OCI-LY1 (cell line): ENCODE data around the gene YAP1.

Experiments
- H2AFZ ChIP-seq: fragments of 200-600 bp; sonication (generic), shearing (Covaris generic); 2 replicates; pipeline ENCODE4 v1.6.0; 2014; ENCODE audit warnings: antibody characterized with exemption, mild to moderate bottlenecking, low read length
- H3F3A ChIP-seq: fragments of 200-600 bp; sonication (generic), shearing (Covaris generic); 2 replicates; pipeline ENCODE4 v1.6.0; 2014; ENCODE audit warnings: mild to moderate bottlenecking, antibody characterized with exemption, low read length, moderate library complexity; ENCODE audit not compliant: insufficient read depth
- H3K27ac ChIP-seq: fragments of 200-600 bp; sonication (generic); 2 replicates; pipeline ENCODE4 v1.5.1; 2014; ENCODE audit warnings: low read length, mixed run types, mild to moderate bottlenecking, low read depth; ENCODE audit not compliant: poor library complexity, severe bottlenecking
- H3K27me3 ChIP-seq: fragments of 200-600 bp; sonication (generic); 2 replicates; pipeline ENCODE4 v1.6.0; 2014; ENCODE audit warnings: antibody characterized with exemption, mild to moderate bottlenecking, low read length, moderate library complexity; ENCODE audit not compliant: insufficient read depth
- H3K36me3 ChIP-seq: fragments of 200-600 bp; sonication (generic); 2 replicates; pipeline ENCODE4 v1.6.1; 2014; ENCODE audit warnings: mild to moderate bottlenecking, antibody characterized with exemption, low read length, moderate library complexity, mixed read lengths; ENCODE audit not compliant: insufficient read depth
- H3K4me1 ChIP-seq: fragments of 200-600 bp; sonication (generic); 2 replicates; pipeline ENCODE4 v1.5.1; 2014; ENCODE audit warnings: mild to moderate bottlenecking, low read length, moderate library complexity; ENCODE audit not compliant: insufficient read depth, severe bottlenecking
- H3K4me2 ChIP-seq: fragments of 200-600 bp; sonication (generic), shearing (Covaris generic); 2 replicates; pipeline ENCODE4 v1.6.1; 2014; ENCODE audit warnings: low read length
- H3K4me3 ChIP-seq: fragments of 200-600 bp; sonication (generic); 2 replicates; pipeline ENCODE4 v1.5.1; 2014; ENCODE audit warnings: low read length, low read depth, mild to moderate bottlenecking, mixed read lengths; ENCODE audit not compliant: poor library complexity, severe bottlenecking
- H3K79me2 ChIP-seq: fragments of 200-600 bp; shearing (Covaris generic); 2 replicates; pipeline ENCODE4 v1.6.1; 2016; ENCODE audit warnings: mixed run types, low read length, mixed read lengths; ENCODE audit not compliant: insufficient read depth
- H3K9ac ChIP-seq: fragments of 200-600 bp; sonication (generic), shearing (Covaris generic); 2 replicates; pipeline ENCODE4 v1.6.1; 2014; ENCODE audit warnings: mild to moderate bottlenecking, low read length, mixed read lengths
- H3K9me2 ChIP-seq: fragments of 200-600 bp; sonication (generic), shearing (Covaris generic); 2 replicates; pipeline ENCODE4 v1.6.1; 2014; ENCODE audit warnings: low read depth, mild to moderate bottlenecking, low read length, mixed read lengths
- H3K9me3 ChIP-seq: fragments of 200-600 bp; shearing (Covaris generic); 2 replicates; pipeline ENCODE4 v1.6.1; 2014; ENCODE audit warnings: low read length, mixed read lengths
- H4K20me1 ChIP-seq: fragments of 200-600 bp; sonication (generic), shearing (Covaris generic); 2 replicates; pipeline ENCODE4 v1.6.0; 2016; ENCODE audit warnings: mild to moderate bottlenecking, low read length; ENCODE audit not compliant: insufficient read depth
- CTCF ChIP-seq: fragments of 200-600 bp; sonication (generic), shearing (Covaris generic); IDR thresholded peaks from 2 replicates; pipeline ENCODE4 v1.5.1; 2017; ENCODE audit warnings: mild to moderate bottlenecking, antibody characterized with exemption, low read length, moderate library complexity, mixed read lengths
- EZH2 ChIP-seq: fragments of 200-600 bp; sonication (generic), shearing (Covaris generic); IDR thresholded peaks from 2 replicates; pipeline ENCODE4 v1.8.0; 2017; ENCODE audit warnings: borderline replicate concordance, mixed run types, mild to moderate bottlenecking, antibody characterized with exemption, low read length, moderate library complexity, mixed read lengths

YAP1 gene

GRCh38 chr11:102085864-102086551, 24.2 kb upstream of the YAP1 start:
- Histone ChIP-seq H3K9me3 (no peaks in the 10 kb centered on the region), H3K9ac (no peak overlapping the region), H2AFZ (no peak overlapping the region), H3K36me3 (no peaks in the 10 kb centered on the region), H3F3A (no peaks in the 10 kb centered on the region), H3K27me3 (no peaks in the 10 kb centered on the region), H3K4me1 (no peaks in the 10 kb centered on the region), H4K20me1 (no peaks in the 10 kb centered on the region), H3K9me2 (no peaks in the 10 kb centered on the region), H3K79me2 (no peaks in the 10 kb centered on the region), H3K4me2 (no peak overlapping the region), H3K4me3 (no peak overlapping the region), H3K27ac (no peak overlapping the region)
- no peak for TF ChIP-seq CTCF
- TF ChIP-seq EZH2: no peak

GRCh38 chr11:102097186-102097585, 13.1 kb upstream of the YAP1 start:
- H3F3A ChIP-seq: no peaks in the 10 kb centered on the region
- H3K4me2 ChIP-seq: no peak overlapping the region
- no peak overlapping the region for H3K27ac ChIP-seq
- H3K9me3 ChIP-seq: no peaks in the 10 kb centered on the region
- no peak overlapping the region for H3K9ac ChIP-seq
- no peaks in the 10 kb centered on the region for H3K9me2 ChIP-seq
- H3K4me1 ChIP-seq: no peaks in the 10 kb centered on the region
- no peak overlapping the region for H2AFZ ChIP-seq
- H3K36me3 ChIP-seq: no peaks in the 10 kb centered on the region
- H3K79me2 ChIP-seq: no peaks in the 10 kb centered on the region
- no peak overlapping the region for H3K4me3 ChIP-seq
- no peak for TF ChIP-seq CTCF
- no peak for TF ChIP-seq EZH2
- H4K20me1 ChIP-seq: no peaks in the 10 kb centered on the region
- H3K27me3 ChIP-seq: no peaks in the 10 kb centered on the region

- no peak overlapping the region for H2AFZ ChIP-seq
- no peak overlapping the region for H3K4me3 ChIP-seq
- no peaks in the 10 kb centered on the region for H3K27me3 ChIP-seq
- no peak overlapping the region for H3K4me2 ChIP-seq
- H3K79me2 ChIP-seq: no peaks in the 10 kb centered on the region
- no peaks in the 10 kb centered on the region for H3K9me2 ChIP-seq
- H3K27ac ChIP-seq: no peak overlapping the region
- no peaks in the 10 kb centered on the region for H3K4me1 ChIP-seq
- no peak overlapping the region for H3K9ac ChIP-seq
- TF ChIP-seq EZH2 (no peak), CTCF (no peak)
- H4K20me1 ChIP-seq: no peaks in the 10 kb centered on the region
- H3K9me3 ChIP-seq: no peaks in the 10 kb centered on the region
- no peaks in the 10 kb centered on the region for H3F3A ChIP-seq
- no peaks in the 10 kb centered on the region for H3K36me3 ChIP-seq
Observed at GRCh38 chr11:102099755-102100154, 10.5 kb upstream of the YAP1 start.
